Stimulated activated CD8-positive, alpha-beta memory T cell treated with anti-CD3 and anti-CD28 coated beads, Interleukin-4, amount 100 ng/mL, for 24 hours (primary cell): ENCODE results near the gene MEIS3.

Source experiments
- DNase-seq: peaks from one replicate; pipeline ENCODE4 v3.0.0-alpha.2; 2020; ENCODE audit warnings: low read depth

The MEIS3 gene

GRCh38 chr19:47358936-47359335 lies 60.4 kb downstream of the MEIS3 start:
- no peak for DNase-seq

GRCh38 chr19:47357788-47358680 lies 61.3 kb downstream of the MEIS3 start:
- no peak for DNase-seq

- no peak for DNase-seq
Observed at GRCh38 chr19:47356900-47357299, 62.4 kb downstream of the MEIS3 start.

- no peak for DNase-seq
Observed at GRCh38 chr19:47353307-47353712, 66.0 kb downstream of the MEIS3 start.
